ENCODE data around the gene LAMA2. TPM values are rescaled to one million over a fixed set of nuclear protein-coding genes. Genes with fewer than 3 reads are reported as not detected.

Gene LAMA2
- total RNA-seq, 3 donors from 2014 or later: 116 to 293 (median 118) TPM

GRCh38 chr6:128903715-128904114 lies 20.8 kb downstream of the LAMA2 start:
- Histone ChIP-seq H3K36me3 (no peaks in the 10 kb centered on the region), H3K27me3 (no peaks in the 10 kb centered on the region), H3K9me3 (no peaks in the 10 kb centered on the region), H3K4me3 (no peak overlapping the region), H3K27ac (no peak overlapping the region), H3K4me1 (no peaks in the 10 kb centered on the region)
- TF ChIP-seq POLR2A (IDR thresholded peaks at IDR 0.05) (no peak), CTCF (IDR thresholded peaks at IDR 0.05) (no peak), POLR2AphosphoS5 (IDR thresholded peaks at IDR 0.05) (no peak)
- DNase-seq (ENCODE audit: low spot score in 2 of 2): no peak
- intact Hi-C loops (cut with DNase I; ENCODE audit: low total_unique reads): no loop called here

- no peak overlapping the region for H3K4me3 ChIP-seq
- DNase-seq (ENCODE audit: low spot score in 2 of 2): no peak
- no peaks in the 10 kb centered on the region for H3K36me3 ChIP-seq
- no peak overlapping the region for H3K27ac ChIP-seq
- intact Hi-C loops (cut with DNase I; ENCODE audit: low total_unique reads): no loop called here
- H3K9me3 ChIP-seq: no peaks in the 10 kb centered on the region
- H3K27me3 ChIP-seq: no peaks in the 10 kb centered on the region
- H3K4me1 ChIP-seq: no peaks in the 10 kb centered on the region
- TF ChIP-seq POLR2AphosphoS5 (IDR thresholded peaks at IDR 0.05) (no peak), POLR2A (IDR thresholded peaks at IDR 0.05) (no peak), CTCF (IDR thresholded peaks at IDR 0.05) (no peak)
Measured at GRCh38 chr6:128914051-128914450, 31.1 kb downstream of the LAMA2 start.

GRCh38 chr6:128918886-128919285 lies 35.9 kb downstream of the LAMA2 start:
- Histone ChIP-seq H3K27me3 (no peaks in the 10 kb centered on the region), H3K9me3 (no peaks in the 10 kb centered on the region), H3K4me1 (no peaks in the 10 kb centered on the region), H3K27ac (no peak overlapping the region), H3K4me3 (no peak overlapping the region), H3K36me3 (no peaks in the 10 kb centered on the region)
- intact Hi-C loops (cut with DNase I; ENCODE audit: low total_unique reads): no loop called here
- TF ChIP-seq POLR2AphosphoS5 (IDR thresholded peaks at IDR 0.05) (no peak), CTCF (IDR thresholded peaks at IDR 0.05) (no peak), POLR2A (IDR thresholded peaks at IDR 0.05) (no peak)
- no peak for DNase-seq (ENCODE audit: low spot score in 2 of 2)

GRCh38 chr6:128919412-128920180 lies 36.7 kb downstream of the LAMA2 start:
- intact Hi-C loops (cut with DNase I; ENCODE audit: low total_unique reads): no loop called here
- no peak overlapping the region for H3K4me3 ChIP-seq
- no peaks in the 10 kb centered on the region for H3K9me3 ChIP-seq
- DNase-seq (ENCODE audit: low spot score in 2 of 2): no peak
- no peak overlapping the region for H3K27ac ChIP-seq
- no peaks in the 10 kb centered on the region for H3K4me1 ChIP-seq
- H3K36me3 ChIP-seq: no peaks in the 10 kb centered on the region
- TF ChIP-seq POLR2A (IDR thresholded peaks at IDR 0.05): no peak
- no peak for TF ChIP-seq POLR2AphosphoS5 (IDR thresholded peaks at IDR 0.05)
- TF ChIP-seq CTCF (IDR thresholded peaks at IDR 0.05): no peak
- no peaks in the 10 kb centered on the region for H3K27me3 ChIP-seq

GRCh38 chr6:128925765-128926164 lies 42.8 kb downstream of the LAMA2 start:
- intact Hi-C loops (cut with DNase I; ENCODE audit: low total_unique reads): no loop called here

More at GRCh38 chr6:128925765-128926164, 42.8 kb downstream of the LAMA2 start:
- Histone ChIP-seq H3K9me3 (peaks cover 0 to 4% of the 10 kb centered on the region in 2 donors), H3K4me3 (no peak overlapping the region), H3K36me3 (no peaks in the 10 kb centered on the region), H3K27ac (no peak overlapping the region), H3K4me1 (no peaks in the 10 kb centered on the region), H3K27me3 (no peaks in the 10 kb centered on the region)
- TF ChIP-seq POLR2A (IDR thresholded peaks at IDR 0.05): no peak
- DNase-seq (ENCODE audit: low spot score in 2 of 2): no peak

Measured in breast epithelium (tissue), 4 donors.